Activated CD4-positive, alpha-beta T cell treated with anti-CD3 and anti-CD28 coated beads for 4 hours (primary cell): ENCODE results near the gene FLVCR2.
"Not testable (repeated sequence)": the region's sequence is repeated elsewhere in the genome, so short reads cannot be mapped to it uniquely, and the experiment has no call there.

ENCODE experiments used
- DNase-seq, 2 donors: peaks; one replicate each; pipeline ENCODE4 v3.0.0-alpha.2; 2020

Gene FLVCR2

GRCh38 chr14:75600100-75600499 lies 21.7 kb downstream of the FLVCR2 start:
- DNase-seq: not testable (repeated sequence)

- DNase-seq: not testable (repeated sequence)
These were observed 22.6 kb downstream of the FLVCR2 start for GRCh38 chr14:75601061-75601460.

GRCh38 chr14:75602503-75602902 lies 24.1 kb downstream of the FLVCR2 start:
- no peak for DNase-seq

GRCh38 chr14:75604979-75605851 lies 26.8 kb downstream of the FLVCR2 start:
- no peak for DNase-seq

GRCh38 chr14:75605916-75606315 lies 27.5 kb downstream of the FLVCR2 start:
- DNase-seq: no peak

GRCh38 chr14:75607044-75607443 lies 28.6 kb downstream of the FLVCR2 start:
- no peak for DNase-seq

GRCh38 chr14:75607842-75608640 lies 29.6 kb downstream of the FLVCR2 start:
- DNase-seq: no peak

GRCh38 chr14:75609116-75609515 lies 30.7 kb downstream of the FLVCR2 start:
- DNase-seq: no peak

- no peak for DNase-seq
These were observed 31.4 kb downstream of the FLVCR2 start for GRCh38 chr14:75609606-75610475.

GRCh38 chr14:75610834-75611233 lies 32.4 kb downstream of the FLVCR2 start:
- DNase-seq: no peak

GRCh38 chr14:75612157-75612556 lies 33.7 kb downstream of the FLVCR2 start:
- DNase-seq: no peak

- no peak for DNase-seq
These were observed 35.8 kb downstream of the FLVCR2 start for GRCh38 chr14:75614179-75614578.

GRCh38 chr14:75615200-75615599 lies 36.8 kb downstream of the FLVCR2 start:
- no peak for DNase-seq

- no peak for DNase-seq
These were observed 41.1 kb downstream of the FLVCR2 start for GRCh38 chr14:75619548-75619947.

GRCh38 chr14:75625034-75625433 lies 46.6 kb downstream of the FLVCR2 start:
- DNase-seq: no peak

GRCh38 chr14:75626396-75626795 lies 48.0 kb downstream of the FLVCR2 start:
- DNase-seq: no peak

- DNase-seq: no peak
These were observed 48.4 kb downstream of the FLVCR2 start for GRCh38 chr14:75626863-75627262.

- DNase-seq: no peak
These were observed 49.0 kb downstream of the FLVCR2 start for GRCh38 chr14:75627406-75627805.

GRCh38 chr14:75628816-75629215 lies 50.4 kb downstream of the FLVCR2 start:
- DNase-seq: no peak

GRCh38 chr14:75630695-75631452 lies 52.5 kb downstream of the FLVCR2 start:
- no peak for DNase-seq

GRCh38 chr14:75631453-75631831 lies 53.0 kb downstream of the FLVCR2 start:
- no peak for DNase-seq

GRCh38 chr14:75634848-75635247 lies 56.4 kb downstream of the FLVCR2 start:
- no peak for DNase-seq
